SH-SY5Y (cell line): ENCODE results near the gene CADPS2.

Experiments
- GATA2 ChIP-seq: IDR thresholded peaks from 2 replicates; pipeline ENCODE4 v1.6.1; 2011; ENCODE audit warnings: mild to moderate bottlenecking, low read depth, low read length
- GATA3 ChIP-seq: IDR thresholded peaks from 2 replicates; pipeline ENCODE4 v1.6.1; 2011; ENCODE audit warnings: low read depth, mild to moderate bottlenecking, low read length, moderate library complexity

Gene CADPS2

GRCh38 chr7:122842971-122843370 is 43.3 kb downstream of the CADPS2 start:
- TF ChIP-seq GATA3, result no peak
- no peak for TF ChIP-seq GATA2

DNA sequence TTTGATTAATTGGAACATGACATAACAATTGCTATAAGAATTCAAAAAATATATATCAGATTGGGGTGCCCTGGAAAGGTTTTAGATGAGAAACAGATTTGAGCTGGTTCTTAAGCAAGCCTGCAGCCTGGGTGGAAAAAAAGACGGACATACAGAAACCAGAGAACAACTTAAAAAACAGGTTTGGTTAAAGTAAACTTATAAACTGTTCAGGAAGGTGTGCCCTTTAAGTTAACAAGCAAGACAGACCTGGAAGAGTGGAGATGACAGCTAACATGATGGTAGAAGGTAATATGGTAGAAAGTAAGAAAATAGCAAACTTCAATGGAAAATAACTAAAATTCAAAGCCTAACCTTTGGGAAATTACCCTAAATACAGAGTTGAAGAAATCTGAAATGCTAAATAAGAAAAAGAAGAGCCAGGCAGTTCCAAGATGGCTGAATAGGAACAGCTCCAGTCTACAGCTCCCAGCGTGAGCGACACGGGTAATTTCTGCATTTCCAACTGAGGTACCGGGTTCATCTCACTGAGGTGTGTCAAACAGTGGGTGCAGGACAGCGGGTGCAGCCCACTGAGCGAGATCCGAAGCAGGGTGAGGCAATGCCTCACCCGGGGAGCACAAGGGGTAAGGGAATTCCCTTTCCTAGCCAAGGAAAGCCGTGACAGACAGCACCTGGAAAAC is 52.2 kb downstream of the CADPS2 start:
- TF ChIP-seq GATA2 (no peak), GATA3 (no peak)

DNA sequence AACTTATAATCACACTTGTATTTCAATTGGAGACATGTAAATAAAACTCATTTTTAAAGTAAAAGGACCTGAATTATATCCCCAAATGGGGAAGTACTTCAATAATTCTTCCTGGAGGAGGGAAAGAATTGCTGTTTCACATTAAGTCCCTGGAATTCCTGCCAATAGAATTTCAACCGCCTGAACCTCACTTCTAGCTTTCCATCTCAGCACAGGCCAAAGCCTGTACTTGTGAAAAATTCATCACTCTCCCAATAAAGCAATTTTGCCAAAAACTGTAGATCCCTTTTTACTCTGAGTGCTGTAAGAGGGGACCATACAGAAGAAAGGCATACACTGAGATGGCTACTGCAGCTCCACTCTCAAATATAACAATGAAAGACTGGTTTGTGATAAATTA is 54.8 kb downstream of the CADPS2 start:
- no peak for TF ChIP-seq GATA2
- TF ChIP-seq GATA3, result no peak

GRCh38 chr7:122829962-122830361 is 56.3 kb downstream of the CADPS2 start:
- TF ChIP-seq GATA2 (no peak), GATA3 (no peak)

GRCh38 chr7:122827763-122828162 is 58.5 kb downstream of the CADPS2 start:
- no peak for TF ChIP-seq GATA3
- TF ChIP-seq GATA2, result no peak

- TF ChIP-seq GATA2, result no peak
- no peak for TF ChIP-seq GATA3
Observed at GRCh38 chr7:122813845-122814244, 72.4 kb downstream of the CADPS2 start.

- TF ChIP-seq GATA2 (no peak), GATA3 (no peak)
Observed at GRCh38 chr7:122803851-122804250, 82.4 kb downstream of the CADPS2 start.

DNA sequence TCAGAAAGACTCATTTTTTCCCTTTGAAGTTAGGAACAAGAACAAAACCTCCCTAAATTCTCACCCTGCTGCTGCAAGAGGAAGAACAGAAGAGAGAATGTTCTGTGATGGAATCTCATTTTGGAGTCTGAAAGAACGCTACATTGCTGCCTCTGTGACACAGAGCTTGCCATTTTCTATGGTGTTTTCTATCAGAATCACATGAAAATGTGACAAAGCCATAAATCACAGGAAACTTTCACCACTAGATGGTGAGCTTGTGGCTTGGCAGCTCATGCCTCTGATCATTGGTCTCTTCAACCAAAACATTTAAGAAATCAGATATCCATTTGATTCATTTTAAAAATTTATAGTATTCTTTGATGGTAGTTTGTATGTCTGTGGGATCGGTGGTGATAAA is 82.9 kb downstream of the CADPS2 start:
- TF ChIP-seq GATA3, result no peak
- TF ChIP-seq GATA2, result no peak

GRCh38 chr7:122802301-122802751 is 83.9 kb downstream of the CADPS2 start:
- no peak for TF ChIP-seq GATA2
- no peak for TF ChIP-seq GATA3

DNA sequence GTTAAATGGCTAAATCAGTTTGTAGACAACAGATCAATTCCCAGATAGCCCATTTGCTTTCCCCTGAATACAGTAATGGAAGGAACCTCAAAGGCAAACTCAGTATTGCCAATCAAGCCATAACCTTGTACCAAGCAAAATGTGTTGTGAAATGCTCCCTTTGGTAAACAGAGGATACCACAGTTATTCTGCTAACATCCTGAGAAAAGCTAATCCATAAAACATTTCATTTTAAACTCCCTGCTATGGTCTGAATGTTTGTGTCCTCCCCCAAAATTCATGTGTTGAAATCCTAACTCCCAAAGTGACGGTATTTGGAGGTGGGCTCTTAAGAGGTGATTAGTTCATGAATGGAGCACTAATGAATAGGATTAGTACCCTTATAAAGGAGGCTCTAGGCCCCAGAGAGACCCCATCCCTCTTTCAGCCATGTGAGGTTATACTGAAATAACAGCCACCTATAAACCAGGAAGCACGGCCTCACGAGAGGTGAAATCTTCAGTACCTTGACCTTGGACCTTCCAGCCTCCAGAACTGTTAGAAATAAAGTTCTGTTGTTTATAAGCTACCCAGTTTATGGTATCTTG is 94.2 kb downstream of the CADPS2 start:
- no peak for TF ChIP-seq GATA3
- TF ChIP-seq GATA2, result no peak

GRCh38 chr7:122790591-122790990 is 95.7 kb downstream of the CADPS2 start:
- TF ChIP-seq GATA2 (no peak), GATA3 (no peak)

- TF ChIP-seq GATA3, result no peak
- no peak for TF ChIP-seq GATA2
Observed at GRCh38 chr7:122790132-122790531, 96.1 kb downstream of the CADPS2 start.

GRCh38 chr7:122789156-122789555 is 97.1 kb downstream of the CADPS2 start:
- TF ChIP-seq GATA2, result no peak
- no peak for TF ChIP-seq GATA3

GRCh38 chr7:122770686-122771335 is 115.4 kb downstream of the CADPS2 start:
- TF ChIP-seq GATA3 (no peak), GATA2 (no peak)

DNA sequence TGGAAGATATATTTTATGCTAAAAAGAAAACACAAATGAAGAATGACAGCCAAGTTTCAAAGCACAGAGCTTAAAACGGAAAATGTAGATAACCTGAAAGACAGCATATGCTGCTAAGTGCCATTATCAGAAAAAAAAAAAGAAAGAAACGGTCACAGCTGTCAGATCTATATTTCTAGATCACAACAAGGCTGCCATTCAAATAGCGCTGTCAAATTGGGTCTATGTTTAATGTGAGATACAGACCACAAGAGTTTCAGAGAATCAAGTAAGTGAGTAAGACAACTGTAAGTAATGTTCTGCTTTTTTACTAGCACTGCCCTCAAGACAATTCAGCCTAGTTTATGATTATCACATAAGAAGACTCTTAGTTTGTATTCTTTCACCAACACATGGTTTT is 117.4 kb downstream of the CADPS2 start:
- TF ChIP-seq GATA3, result no peak
- no peak for TF ChIP-seq GATA2

DNA sequence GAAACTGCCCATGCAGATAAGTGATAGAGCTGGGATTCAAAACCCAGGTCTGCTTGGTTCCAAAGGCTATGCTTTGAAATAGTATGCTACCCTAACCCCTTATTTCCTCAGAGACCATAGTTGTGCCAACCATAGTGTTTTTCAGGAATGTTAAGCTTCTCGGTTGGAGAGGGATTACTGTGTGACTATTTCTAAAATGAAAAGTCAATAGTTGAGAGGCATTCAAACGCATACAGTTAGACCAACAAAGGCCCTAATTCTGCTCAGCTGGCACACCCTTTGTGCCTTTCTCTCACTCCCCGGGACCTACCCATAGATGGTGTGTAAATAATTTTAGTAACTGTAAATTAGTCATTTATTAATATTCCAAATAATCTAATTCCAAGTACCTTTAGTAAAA is 118.9 kb downstream of the CADPS2 start:
- TF ChIP-seq GATA2 (no peak), GATA3 (no peak)
